Chondrocyte (in vitro differentiated cells): Measurements from ENCODE around the gene KLHDC10. TPM values are rescaled to one million over a fixed set of nuclear protein-coding genes. Genes with fewer than 3 reads are reported as not detected.

Experiments
- DNase-seq: peaks from one replicate; pipeline ENCODE4 v3.0.0; 2021; ENCODE audit warnings: mixed read lengths, low spot score
- H3K27ac Mint-ChIP-seq: one replicate; pipeline ENCODE4 v1.8.0; 2021; ENCODE audit warnings: mild to moderate bottlenecking, moderate library complexity, mixed read lengths; ENCODE audit not compliant: unreplicated experiment
- H3K27me3 Mint-ChIP-seq: 2 replicates; pipeline ENCODE4 v1.8.0; 2021; ENCODE audit warnings: low read depth, mixed read lengths
- H3K36me3 Mint-ChIP-seq: 2 replicates; pipeline ENCODE4 v1.8.0; 2021; ENCODE audit warnings: low read depth, mixed read lengths
- H3K4me1 Mint-ChIP-seq: 2 replicates; pipeline ENCODE4 v1.8.0; 2021; ENCODE audit warnings: low read depth, mild to moderate bottlenecking, mixed read lengths
- H3K4me3 Mint-ChIP-seq: one replicate; pipeline ENCODE4 v1.8.0; 2021; ENCODE audit warnings: mild to moderate bottlenecking, moderate library complexity, mixed read lengths; ENCODE audit not compliant: unreplicated experiment
- H3K9me3 Mint-ChIP-seq: 2 replicates; pipeline ENCODE4 v1.8.0; 2021; ENCODE audit warnings: low read depth, mixed read lengths
- CTCF ChIP-seq: fragments of 200-600 bp; sonication (generic); IDR thresholded peaks from 2 replicates; pipeline ENCODE4 v1.5.0; 2021; ENCODE audit warnings: antibody characterized with exemption, mild to moderate bottlenecking, moderate library complexity
- total RNA-seq: library from RNA; stranded (reverse); gene quantifications from 3 replicates; pipeline ENCODE4 v1.2.1, GENCODE V29; 2021

The KLHDC10 gene
- total RNA-seq, 1 donor from 2014 or later, result 28.0 TPM

- no peaks in the 10 kb centered on the region for H3K9me3 Mint-ChIP-seq
- peaks cover 19% of the 10 kb centered on the region for H3K4me1 Mint-ChIP-seq
- no peak for TF ChIP-seq CTCF
- H3K36me3 Mint-ChIP-seq, result peaks cover 29% of the 10 kb centered on the region
- H3K27me3 Mint-ChIP-seq, result no peaks in the 10 kb centered on the region
- no peak overlapping the region for H3K4me3 Mint-ChIP-seq
- DNase-seq, result no peak
- no peak overlapping the region for H3K27ac Mint-ChIP-seq
Measured at GRCh38 chr7:130131191-130131834, 61.0 kb downstream of the KLHDC10 start.

GRCh38 chr7:130131964-130132875, 61.9 kb downstream of the KLHDC10 start:
- no peak for DNase-seq
- H3K9me3 Mint-ChIP-seq, result no peaks in the 10 kb centered on the region
- no peak for TF ChIP-seq CTCF
- H3K4me3 Mint-ChIP-seq, result no peak overlapping the region
- H3K36me3 Mint-ChIP-seq, result peaks cover 25% of the 10 kb centered on the region
- H3K27ac Mint-ChIP-seq, result no peak overlapping the region
- peaks cover 16% of the 10 kb centered on the region for H3K4me1 Mint-ChIP-seq
- no peaks in the 10 kb centered on the region for H3K27me3 Mint-ChIP-seq

- TF ChIP-seq CTCF, result no peak
- Mint-ChIP-seq H3K36me3 (peaks cover 26% of the 10 kb centered on the region), H3K4me3 (no peak overlapping the region), H3K27me3 (no peaks in the 10 kb centered on the region), H3K27ac (no peak overlapping the region), H3K9me3 (no peaks in the 10 kb centered on the region), H3K4me1 (peaks cover 6% of the 10 kb centered on the region)
- DNase-seq, result no peak
Measured at GRCh38 chr7:130133029-130133782, 62.9 kb downstream of the KLHDC10 start.

GRCh38 chr7:130134106-130134636, 63.8 kb downstream of the KLHDC10 start:
- Mint-ChIP-seq H3K27ac (no peak overlapping the region), H3K9me3 (no peaks in the 10 kb centered on the region), H3K27me3 (no peaks in the 10 kb centered on the region), H3K36me3 (peaks cover 25% of the 10 kb centered on the region), H3K4me1 (no peaks in the 10 kb centered on the region), H3K4me3 (no peak overlapping the region)
- no peak for TF ChIP-seq CTCF
- no peak for DNase-seq

GRCh38 chr7:130134726-130135125, 64.4 kb downstream of the KLHDC10 start:
- H3K4me1 Mint-ChIP-seq, result no peaks in the 10 kb centered on the region
- TF ChIP-seq CTCF, result no peak
- no peaks in the 10 kb centered on the region for H3K9me3 Mint-ChIP-seq

More at GRCh38 chr7:130134726-130135125, 64.4 kb downstream of the KLHDC10 start:
- no peak for DNase-seq
- Mint-ChIP-seq H3K27ac (no peak overlapping the region), H3K4me3 (no peak overlapping the region), H3K36me3 (peaks cover 26% of the 10 kb centered on the region), H3K27me3 (no peaks in the 10 kb centered on the region)
